Mucosa of descending colon (tissue), 3 donors: ENCODE data around the gene RALGAPA1. TPM values are rescaled to one million over a fixed set of nuclear protein-coding genes. Genes with fewer than 3 reads are reported as not detected.

Experiments used
- ATAC-seq: fragments of 200-7000 bp; cut with Tn5 transposase; one replicate; pipeline ENCODE4 v1.9.1; 2020; ENCODE audit warnings: mild to moderate bottlenecking, moderate library complexity
- DNase-seq, 3 donors: peaks; one replicate each; pipeline ENCODE4 v3.0.0-alpha.2; 2020
- H3K36me3 ChIP-seq: fragments of 200-600 bp; one replicate; pipeline ENCODE4 v1.8.0; 2021; ENCODE audit warnings: low read depth, mild to moderate bottlenecking
- H3K4me1 ChIP-seq: fragments of 200-600 bp; one replicate; pipeline ENCODE4 v1.8.0; 2021; ENCODE audit warnings: low read depth, mild to moderate bottlenecking
- H3K4me3 ChIP-seq: fragments of 200-600 bp; one replicate; pipeline ENCODE4 v1.8.0; 2021; ENCODE audit warnings: mild to moderate bottlenecking
- H3K9me3 ChIP-seq: fragments of 200-600 bp; one replicate; pipeline ENCODE4 v1.8.0; 2021; ENCODE audit warnings: mild to moderate bottlenecking
- intact Hi-C, 2 donors: fragments of 100-400 bp; cut with DNase I in 1 of 2; cut with micrococcal nuclease in 1 of 2; formaldehyde crosslinking; loops; one replicate each; pipeline versions ENCODE4 v1.11.0 to v1.11.1; 2022; cut with DNase I, micrococcal nuclease
- total RNA-seq, 3 donors: library from RNA; stranded (reverse); fragmentation: NEBNext Ultra II Directional in 2 of 3; extraction: Animal tissue kit (Norgen Biotek cat#: 25700) in 2 of 3; gene quantifications; one replicate each; pipeline versions ENCODE4 v1.2.1 to v1.2.4, GENCODE V29; 2021 to 2023
- TF ChIP-seq, protein P1 (sequence below): fragments of 200-600 bp; IDR thresholded peaks from one replicate; pipeline ENCODE4 v1.8.0; 2022; ENCODE audit warnings: antibody characterized with exemption, mild to moderate bottlenecking
- donor health status: DM: no; HTN: no; CAD: no; lungs with moderate emphysema.
- donor health status: DM: no; HTN: no; CAD: no.
- donor health status: DM: no; HTN: yes; CAD: no.

The RALGAPA1 gene
- total RNA-seq, 3 donors from 2014 or later = 64.4 to 92.1 (median 90.6) TPM

DNA sequence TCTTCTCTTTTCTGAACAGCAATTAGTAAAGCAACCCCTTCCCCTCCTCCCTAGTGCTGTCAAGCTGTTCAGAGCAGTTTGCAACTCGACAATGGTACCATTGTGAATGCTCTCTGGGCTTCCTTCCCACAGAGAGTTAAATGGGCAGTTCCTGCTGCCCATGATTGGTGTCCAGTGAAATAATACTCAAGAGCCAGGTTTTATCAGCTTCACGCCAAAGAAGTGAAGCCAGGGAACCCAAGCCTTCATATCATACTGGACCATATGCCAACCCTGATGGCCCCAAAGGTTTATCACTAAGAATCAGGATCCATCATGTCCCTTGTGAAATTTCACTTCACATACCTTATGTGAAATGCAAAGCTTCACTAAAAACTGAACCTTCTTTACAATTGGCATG, 250.4 kb downstream of the RALGAPA1 start:
- Histone ChIP-seq H3K4me1 (no peaks in the 10 kb centered on the region), H3K4me3 (no peak overlapping the region), H3K9me3 (no peaks in the 10 kb centered on the region), H3K36me3 (no peaks in the 10 kb centered on the region)
- intact Hi-C loops = no loop called here
- ATAC-seq (no peak), DNase-seq (no peak)
- TF ChIP-seq, protein P1, sequence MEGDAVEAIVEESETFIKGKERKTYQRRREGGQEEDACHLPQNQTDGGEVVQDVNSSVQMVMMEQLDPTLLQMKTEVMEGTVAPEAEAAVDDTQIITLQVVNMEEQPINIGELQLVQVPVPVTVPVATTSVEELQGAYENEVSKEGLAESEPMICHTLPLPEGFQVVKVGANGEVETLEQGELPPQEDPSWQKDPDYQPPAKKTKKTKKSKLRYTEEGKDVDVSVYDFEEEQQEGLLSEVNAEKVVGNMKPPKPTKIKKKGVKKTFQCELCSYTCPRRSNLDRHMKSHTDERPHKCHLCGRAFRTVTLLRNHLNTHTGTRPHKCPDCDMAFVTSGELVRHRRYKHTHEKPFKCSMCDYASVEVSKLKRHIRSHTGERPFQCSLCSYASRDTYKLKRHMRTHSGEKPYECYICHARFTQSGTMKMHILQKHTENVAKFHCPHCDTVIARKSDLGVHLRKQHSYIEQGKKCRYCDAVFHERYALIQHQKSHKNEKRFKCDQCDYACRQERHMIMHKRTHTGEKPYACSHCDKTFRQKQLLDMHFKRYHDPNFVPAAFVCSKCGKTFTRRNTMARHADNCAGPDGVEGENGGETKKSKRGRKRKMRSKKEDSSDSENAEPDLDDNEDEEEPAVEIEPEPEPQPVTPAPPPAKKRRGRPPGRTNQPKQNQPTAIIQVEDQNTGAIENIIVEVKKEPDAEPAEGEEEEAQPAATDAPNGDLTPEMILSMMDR = no peak

DNA sequence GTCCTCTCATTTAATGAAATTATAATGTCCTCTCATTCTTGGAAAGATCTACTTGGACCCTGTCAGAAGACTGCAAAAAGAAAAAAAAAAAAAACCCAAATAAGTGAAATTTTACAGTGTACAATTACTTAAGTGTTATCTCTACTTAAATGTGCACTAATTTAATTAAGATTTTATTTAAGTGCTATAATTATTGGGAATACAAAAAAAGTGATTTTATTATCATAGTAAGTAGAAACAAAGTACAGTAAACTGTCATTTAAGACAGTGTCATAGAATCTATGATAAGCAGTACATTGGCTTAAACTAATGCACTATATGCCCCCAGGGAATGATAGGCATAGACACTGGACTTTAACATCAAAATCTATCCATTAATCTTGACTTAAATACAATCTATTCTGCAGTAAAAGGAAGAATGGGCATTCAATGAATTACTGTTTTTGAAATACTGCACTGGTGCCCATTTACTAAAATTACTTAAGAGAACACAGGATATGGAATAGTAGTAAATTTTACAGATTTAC, 251.8 kb downstream of the RALGAPA1 start:
- Histone ChIP-seq H3K4me3 (no peak overlapping the region), H3K9me3 (no peaks in the 10 kb centered on the region), H3K36me3 (no peaks in the 10 kb centered on the region), H3K4me1 (no peaks in the 10 kb centered on the region)
- intact Hi-C loops = no loop called here
- DNase-seq (no peak), ATAC-seq (no peak)
- TF ChIP-seq, protein P1 = no peak

DNA sequence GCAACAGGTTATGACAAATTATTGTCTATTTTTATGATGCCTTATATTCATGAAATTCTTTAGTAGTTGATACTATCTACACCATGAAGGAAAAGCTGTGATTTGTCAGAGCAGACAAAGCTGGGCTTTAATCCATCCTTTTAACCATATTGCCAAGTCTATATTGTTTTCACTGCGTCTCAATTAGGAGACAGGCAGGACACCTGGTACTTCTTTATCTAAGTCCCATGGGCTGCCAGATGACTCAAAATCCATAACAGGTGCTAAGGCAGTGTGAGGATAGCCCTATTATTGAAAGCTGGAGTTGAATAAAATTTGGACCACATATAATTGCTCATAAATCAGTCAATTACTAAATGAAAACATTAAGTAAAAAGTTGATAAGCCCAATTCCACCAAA, 252.5 kb downstream of the RALGAPA1 start:
- Histone ChIP-seq H3K4me3 (no peak overlapping the region), H3K9me3 (no peaks in the 10 kb centered on the region), H3K36me3 (no peaks in the 10 kb centered on the region), H3K4me1 (no peaks in the 10 kb centered on the region)
- TF ChIP-seq, protein P1 = no peak
- ATAC-seq (no peak), DNase-seq (no peak)
- intact Hi-C loops = no loop called here

DNA sequence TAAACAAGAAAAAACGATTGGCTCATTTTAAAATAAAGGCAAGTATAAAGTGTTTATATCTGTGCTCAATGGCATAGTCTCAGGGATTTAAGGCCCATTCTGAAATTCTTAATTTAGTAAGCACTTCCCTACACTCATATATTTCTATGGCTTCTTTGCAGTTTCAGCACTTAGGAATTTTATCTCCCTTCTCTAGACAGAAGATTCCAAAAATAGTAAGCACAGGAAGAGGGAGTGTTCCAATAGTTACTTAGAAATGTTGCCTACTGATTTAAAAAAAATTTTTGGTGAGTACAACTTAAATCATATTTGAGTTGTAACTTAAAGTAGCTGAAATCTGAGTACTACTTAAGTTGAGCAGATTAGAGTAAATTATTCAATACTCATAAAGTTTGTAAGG, 255.3 kb downstream of the RALGAPA1 start:
- ATAC-seq (no peak), DNase-seq (no peak)
- TF ChIP-seq, protein P1 = no peak
- H3K4me3 ChIP-seq = no peak overlapping the region
- intact Hi-C loops = no loop called here
- H3K36me3 ChIP-seq = no peaks in the 10 kb centered on the region
- no peaks in the 10 kb centered on the region for H3K9me3 ChIP-seq
- no peaks in the 10 kb centered on the region for H3K4me1 ChIP-seq

DNA sequence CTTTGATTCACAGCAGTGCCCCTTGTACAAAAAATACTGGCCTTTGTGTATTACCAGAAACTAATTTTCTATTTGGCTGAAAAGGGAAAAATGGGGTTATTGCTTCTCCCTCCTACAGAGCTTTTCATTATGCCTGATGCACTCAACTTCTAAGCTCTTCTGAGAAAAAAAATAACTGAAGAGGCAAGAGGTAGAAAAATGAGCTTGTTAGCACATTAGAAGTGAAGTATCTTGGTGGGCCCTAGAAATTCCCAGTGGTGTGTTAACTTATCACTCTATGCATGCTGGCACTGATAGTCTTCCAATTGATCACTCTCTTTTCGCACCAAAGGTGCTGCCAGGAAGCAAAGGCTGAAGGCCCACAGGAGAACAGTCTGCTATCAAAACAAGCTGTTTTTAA, 258.0 kb downstream of the RALGAPA1 start:
- TF ChIP-seq, protein P1 = no peak
- no peak for ATAC-seq

DNA sequence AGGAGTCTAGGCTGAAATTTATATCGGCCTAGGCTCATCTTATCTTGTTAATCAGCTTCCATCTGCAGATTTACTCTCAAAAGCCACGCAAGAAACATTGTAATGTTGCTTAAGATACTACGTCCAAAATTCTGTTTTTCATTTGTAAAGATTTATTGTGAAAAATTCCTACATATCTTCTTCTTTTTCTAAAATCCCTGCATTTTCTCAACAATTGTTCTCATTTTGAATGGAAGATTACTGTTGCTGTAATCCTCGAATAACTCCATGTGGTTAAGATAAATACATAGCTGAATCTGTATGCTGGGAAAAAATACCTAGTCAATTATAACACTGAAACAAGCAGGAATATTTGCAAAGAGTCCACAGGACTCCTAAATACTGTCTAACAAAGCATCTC, 259.5 kb downstream of the RALGAPA1 start:
- no peak for DNase-seq
- intact Hi-C loops = no loop called here

More for the DNA sequence above, 258.0 kb downstream of the RALGAPA1 start:
- no peak overlapping the region for H3K4me3 ChIP-seq
- intact Hi-C loops = no loop called here
- H3K36me3 ChIP-seq = no peaks in the 10 kb centered on the region
- H3K4me1 ChIP-seq = no peaks in the 10 kb centered on the region
- DNase-seq = no peak
- no peaks in the 10 kb centered on the region for H3K9me3 ChIP-seq

More for the DNA sequence above, 259.5 kb downstream of the RALGAPA1 start:
- Histone ChIP-seq H3K36me3 (no peaks in the 10 kb centered on the region), H3K4me1 (no peaks in the 10 kb centered on the region), H3K9me3 (no peaks in the 10 kb centered on the region), H3K4me3 (no peak overlapping the region)
- TF ChIP-seq, protein P1 = no peak
- no peak for ATAC-seq
